GM10248 (cell line): ENCODE results near the gene KCNG3.

Source experiments
- CTCF ChIA-PET: fragments of 300-600 bp; sonication (Branson Sonifier 250); formaldehyde crosslinking; extraction: SDS; loops from one replicate; lab custom pipeline; 2021; ENCODE audit warnings: antibody characterized with exemption; lab: Yijun Ruan, JAX
- POLR2A ChIA-PET: fragments of 350-650 bp; sonication (Branson Sonifier 250); formaldehyde crosslinking; extraction: SDS; loops from one replicate; lab custom pipeline; 2020; ENCODE audit warnings: antibody characterized with exemption; lab: Yijun Ruan, JAX
- DNase-seq: peaks from one replicate; pipeline ENCODE4 v3.0.0; 2012; ENCODE audit errors: extremely low spot score
- CTCF ChIP-seq: IDR thresholded peaks from 2 replicates; pipeline ENCODE4 v1.5.1; 2012; ENCODE audit warnings: mild to moderate bottlenecking, low read depth; ENCODE audit errors: extremely low read depth, missing control alignments, control extremely low read depth

KCNG3 gene

GRCh38 chr2:42429352-42429751, 64.4 kb downstream of the KCNG3 start:
- no peak for TF ChIP-seq CTCF
- ChIA-PET POLR2A (no interaction called here), CTCF (interaction anchor here (1.5 kb wide), 1 partner anchor 11 kb away, joined by 5 read pairs; no protein-coding TSS in a partner anchor)
- no peak for DNase-seq

GRCh38 chr2:42425697-42426096, 68.1 kb downstream of the KCNG3 start:
- CTCF ChIA-PET: no interaction called here
- POLR2A ChIA-PET: no interaction called here
- no peak for DNase-seq
- TF ChIP-seq CTCF: no peak

GRCh38 chr2:42424033-42424432, 69.7 kb downstream of the KCNG3 start:
- POLR2A ChIA-PET: no interaction called here
- CTCF ChIA-PET: no interaction called here
- no peak for TF ChIP-seq CTCF
- no peak for DNase-seq

GRCh38 chr2:42421601-42422239, 72.1 kb downstream of the KCNG3 start:
- TF ChIP-seq CTCF: no peak
- CTCF ChIA-PET: no interaction called here

GRCh38 chr2:42421157-42421485, 72.7 kb downstream of the KCNG3 start:
- ChIA-PET POLR2A (no interaction called here), CTCF (no interaction called here)
- TF ChIP-seq CTCF: no peak
- DNase-seq: no peak

More at GRCh38 chr2:42421601-42422239, 72.1 kb downstream of the KCNG3 start:
- no peak for DNase-seq
- POLR2A ChIA-PET: no interaction called here

GRCh38 chr2:42414648-42415047, 79.1 kb downstream of the KCNG3 start:
- TF ChIP-seq CTCF: no peak
- DNase-seq: no peak
- POLR2A ChIA-PET: no interaction called here
- CTCF ChIA-PET: no interaction called here
